Smooth muscle cell (in vitro differentiated cells): ENCODE measurements around the gene COA7. TPM values are rescaled to one million over a fixed set of nuclear protein-coding genes. Genes with fewer than 3 reads are reported as not detected.
A peak's percentile ranks its signal among the peaks of the same experiment; 100 is the strongest.

Source experiments
- DNase-seq: peaks from one replicate; lab custom pipeline; 2025; ENCODE audit not compliant: unreplicated experiment; lab: John Stamatoyannopoulos, UW
- H2AFZ ChIP-seq: fragments of 200-600 bp; sonication (generic); 2 replicates; pipeline ENCODE4 v1.6.0; 2016; ENCODE audit warnings: antibody characterized with exemption, low read depth, mild to moderate bottlenecking
- H3F3A ChIP-seq: fragments of 200-600 bp; sonication (generic); 2 replicates; pipeline ENCODE4 v1.6.0; 2017; ENCODE audit warnings: antibody characterized with exemption, low read depth
- H3K27ac ChIP-seq: fragments of 200-600 bp; sonication (generic); 2 replicates; pipeline ENCODE4 v1.5.1; 2016; ENCODE audit warnings: low read depth, mild to moderate bottlenecking
- H3K27me3 ChIP-seq: fragments of 200-600 bp; sonication (generic); 2 replicates; pipeline ENCODE4 v1.6.1; 2016; ENCODE audit warnings: low read depth, mild to moderate bottlenecking
- H3K36me3 ChIP-seq: fragments of 200-600 bp; sonication (generic); 2 replicates; pipeline ENCODE4 v1.5.1; 2016; ENCODE audit warnings: low read depth
- H3K4me1 ChIP-seq: fragments of 200-600 bp; sonication (generic); 2 replicates; pipeline ENCODE4 v1.5.1; 2016; ENCODE audit warnings: low read depth
- H3K4me2 ChIP-seq: fragments of 200-600 bp; sonication (generic); 2 replicates; pipeline ENCODE4 v1.6.0; 2016; ENCODE audit warnings: mild to moderate bottlenecking
- H3K4me3 ChIP-seq: fragments of 200-600 bp; sonication (generic); 2 replicates; pipeline ENCODE4 v1.5.1; 2016; ENCODE audit warnings: mild to moderate bottlenecking
- H3K79me2 ChIP-seq: fragments of 200-600 bp; sonication (generic); 2 replicates; pipeline ENCODE4 v1.6.0; 2016; ENCODE audit warnings: low read depth, mild to moderate bottlenecking
- H3K9ac ChIP-seq: fragments of 200-600 bp; sonication (generic); 2 replicates; pipeline ENCODE4 v1.6.0; 2016; ENCODE audit warnings: low read depth
- H3K9me3 ChIP-seq: fragments of 200-600 bp; sonication (generic); replicated peaks from 2 replicates; pipeline ENCODE4 v1.5.1; 2016; ENCODE audit warnings: low read depth
- H4K20me1 ChIP-seq: fragments of 200-600 bp; sonication (generic); 2 replicates; pipeline ENCODE4 v1.6.0; 2016; ENCODE audit warnings: low read depth
- WGBS: methylation state at CpG from one replicate; pipeline ENCODE4 v1.1.7; 2016; ENCODE audit warnings: low lambda C conversion rate; 5-methylcytosine and 5-hydroxymethylcytosine counted together
- polyA plus RNA-seq: library from polyadenylated mRNA; unstranded; fragments of >200 nt; fragmentation: Nextera tagmentation; extraction: Ambion mirVana; gene quantifications from 2 replicates; pipeline ENCODE4 v1.2.1, GENCODE V29; 2016
- total RNA-seq: library from RNA; depleted of rRNA; stranded (reverse); fragments of >200 nt; gene quantifications from 2 replicates; pipeline ENCODE4 v1.2.3, GENCODE V29; 2014
- TF ChIP-seq, protein P1 (sequence below): fragments of 200-600 bp; sonication (generic); IDR thresholded peaks from 2 replicates; pipeline ENCODE4 v1.5.1; 2017; ENCODE audit warnings: borderline replicate concordance, mild to moderate bottlenecking, antibody characterized with exemption; ENCODE audit not compliant: insufficient read depth, poor library complexity, severe bottlenecking

COA7 gene
- total and polyA plus RNA-seq, 2 experiments from 2014 or later = 4.4 to 7.3 TPM

DNA sequence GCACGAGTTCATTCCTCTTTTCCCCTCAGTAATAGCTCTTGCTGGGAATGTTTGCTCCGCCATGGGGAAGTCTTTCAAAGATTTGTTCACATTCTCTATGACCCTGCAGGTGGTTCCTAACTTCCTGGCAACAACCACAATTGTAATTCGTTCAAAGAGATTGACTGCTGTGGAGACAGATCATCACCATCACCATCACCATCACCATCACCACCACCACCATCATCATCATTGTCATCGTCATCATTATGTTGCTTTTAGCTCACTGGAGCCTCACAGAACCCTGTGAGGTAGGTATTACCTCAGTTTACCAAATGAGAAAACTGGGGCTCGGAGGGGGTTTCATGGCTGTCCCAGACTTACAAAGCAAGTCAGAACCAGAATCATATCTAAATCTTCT, 30.9 kb downstream of the COA7 start:
- no peaks in the 10 kb centered on the region for H3K27me3 ChIP-seq
- peaks cover 13% of the 10 kb centered on the region for H3K4me1 ChIP-seq
- no peaks in the 10 kb centered on the region for H3K36me3 ChIP-seq
- TF ChIP-seq, protein P1, sequence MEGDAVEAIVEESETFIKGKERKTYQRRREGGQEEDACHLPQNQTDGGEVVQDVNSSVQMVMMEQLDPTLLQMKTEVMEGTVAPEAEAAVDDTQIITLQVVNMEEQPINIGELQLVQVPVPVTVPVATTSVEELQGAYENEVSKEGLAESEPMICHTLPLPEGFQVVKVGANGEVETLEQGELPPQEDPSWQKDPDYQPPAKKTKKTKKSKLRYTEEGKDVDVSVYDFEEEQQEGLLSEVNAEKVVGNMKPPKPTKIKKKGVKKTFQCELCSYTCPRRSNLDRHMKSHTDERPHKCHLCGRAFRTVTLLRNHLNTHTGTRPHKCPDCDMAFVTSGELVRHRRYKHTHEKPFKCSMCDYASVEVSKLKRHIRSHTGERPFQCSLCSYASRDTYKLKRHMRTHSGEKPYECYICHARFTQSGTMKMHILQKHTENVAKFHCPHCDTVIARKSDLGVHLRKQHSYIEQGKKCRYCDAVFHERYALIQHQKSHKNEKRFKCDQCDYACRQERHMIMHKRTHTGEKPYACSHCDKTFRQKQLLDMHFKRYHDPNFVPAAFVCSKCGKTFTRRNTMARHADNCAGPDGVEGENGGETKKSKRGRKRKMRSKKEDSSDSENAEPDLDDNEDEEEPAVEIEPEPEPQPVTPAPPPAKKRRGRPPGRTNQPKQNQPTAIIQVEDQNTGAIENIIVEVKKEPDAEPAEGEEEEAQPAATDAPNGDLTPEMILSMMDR = no peak
- H3K79me2 ChIP-seq = no peaks in the 10 kb centered on the region
- H3F3A ChIP-seq = peaks cover 17% of the 10 kb centered on the region
- no peak for DNase-seq
- no peak overlapping the region for H3K4me2 ChIP-seq
- no peaks in the 10 kb centered on the region for H3K9me3 ChIP-seq
- WGBS = 96% methylated on average over 5 of the region's 5 CpGs
- no peak overlapping the region for H3K4me3 ChIP-seq
- H2AFZ ChIP-seq = no peak overlapping the region
- no peaks in the 10 kb centered on the region for H4K20me1 ChIP-seq
- no peak overlapping the region for H3K9ac ChIP-seq
- no peak overlapping the region for H3K27ac ChIP-seq

DNA sequence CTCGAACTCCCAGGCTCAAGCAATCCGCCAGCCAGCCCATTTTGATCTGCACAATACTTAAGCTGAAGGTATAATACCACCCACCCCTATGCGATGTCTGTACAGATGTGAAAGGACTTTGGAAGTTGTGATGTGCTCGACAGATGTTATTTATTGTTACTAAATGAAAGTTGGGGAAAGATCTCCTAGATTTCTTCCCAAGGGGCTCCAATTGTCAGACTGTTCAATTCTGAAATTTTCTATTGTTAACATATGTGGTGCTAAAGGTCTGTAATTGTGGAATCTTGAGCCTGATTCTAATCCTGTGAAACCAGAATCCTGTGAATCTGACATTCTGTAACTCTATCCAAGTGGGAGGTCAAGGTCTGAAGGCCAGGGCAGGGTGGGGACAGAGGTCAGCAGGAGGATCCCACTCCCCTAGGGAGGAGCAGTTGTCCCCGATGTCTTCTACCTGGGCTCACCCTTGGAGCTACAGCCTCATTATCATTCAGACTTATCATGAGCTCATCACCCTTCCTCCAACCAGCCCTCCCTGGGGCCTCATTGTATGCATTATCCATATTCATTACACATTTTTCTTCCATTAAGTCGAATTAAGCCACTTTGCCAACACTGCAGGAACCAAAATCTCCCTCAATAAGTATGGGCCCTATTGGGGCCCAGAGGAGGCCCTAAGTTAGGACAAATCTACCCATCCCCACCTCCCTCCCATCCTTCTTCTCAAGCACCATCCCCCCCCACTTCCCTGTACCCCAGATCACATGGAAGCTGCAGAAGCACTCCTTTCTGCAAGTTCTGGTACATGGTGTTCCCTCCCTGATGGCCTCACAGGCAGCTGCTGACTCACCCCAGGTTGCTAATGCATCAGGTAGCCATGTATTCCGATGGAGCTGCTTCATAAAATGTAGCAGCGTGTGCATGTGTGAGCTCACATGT, 32.9 kb downstream of the COA7 start:
- Histone ChIP-seq H3K79me2 (no peaks in the 10 kb centered on the region), H3K9ac (no peak overlapping the region), H3K4me3 (no peak overlapping the region), H3F3A (peaks cover 16% of the 10 kb centered on the region), H3K27me3 (no peaks in the 10 kb centered on the region), H3K4me2 (no peak overlapping the region), H3K9me3 (no peaks in the 10 kb centered on the region), H3K27ac (no peak overlapping the region), H3K4me1 (peaks cover 22% of the 10 kb centered on the region), H4K20me1 (no peaks in the 10 kb centered on the region), H3K36me3 (no peaks in the 10 kb centered on the region), H2AFZ (no peak overlapping the region)
- DNase-seq = no peak
- TF ChIP-seq, protein P1 = no peak
- 84% methylated on average over 8 of the region's 8 CpGs for WGBS

DNA sequence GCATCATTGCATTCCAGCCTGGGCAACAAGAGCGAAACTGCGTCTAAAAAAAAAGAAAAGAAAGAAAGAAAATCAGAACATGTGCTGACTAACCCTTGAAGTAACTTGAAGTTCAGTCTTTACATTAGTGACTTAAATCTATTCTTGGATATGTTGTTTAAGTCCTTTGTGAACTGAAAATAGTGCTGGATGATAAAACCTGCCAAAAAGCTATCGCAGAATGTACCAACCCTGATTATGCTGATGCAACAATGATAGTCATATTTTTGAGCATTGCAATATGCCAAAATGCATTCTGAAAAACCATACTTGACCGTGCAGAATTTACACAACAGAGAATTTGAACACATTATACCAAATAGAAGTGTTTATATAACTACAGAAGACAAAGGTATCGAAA, 34.4 kb downstream of the COA7 start:
- H3K9ac ChIP-seq = no peak overlapping the region
- no peaks in the 10 kb centered on the region for H3K36me3 ChIP-seq
- no peak overlapping the region for H3K27ac ChIP-seq
- TF ChIP-seq, protein P1 = no peak
- H3K27me3 ChIP-seq = no peaks in the 10 kb centered on the region
- peak overlapping the region; percentile 82 for H2AFZ ChIP-seq
- H3K4me3 ChIP-seq = no peak overlapping the region
- no peaks in the 10 kb centered on the region for H3K9me3 ChIP-seq
- no peaks in the 10 kb centered on the region for H4K20me1 ChIP-seq
- WGBS = 88% methylated on average over 5 of the region's 5 CpGs
- DNase-seq = no peak
- H3K4me1 ChIP-seq = peaks cover 30% of the 10 kb centered on the region
- no peaks in the 10 kb centered on the region for H3K79me2 ChIP-seq
- peaks cover 10% of the 10 kb centered on the region for H3F3A ChIP-seq
- H3K4me2 ChIP-seq = peak overlapping the region; percentile 73
